Measurements from ENCODE around the gene MICAL3. TPM values are rescaled to one million over a fixed set of nuclear protein-coding genes. Genes with fewer than 3 reads are reported as not detected.

Gene MICAL3
- total and polyA plus RNA-seq, 9 of the 15 experiments (the other 6 are each of a cell fraction or from before 2014, with no cell fraction given) = 0.53 to 32.1 (median 12.3) TPM

- TF ChIP-seq C11orf30 (IDR thresholded peaks at IDR 0.05; ENCODE audit: low read depth) = no peak
- TF ChIP-seq MNT (conservative IDR thresholded peaks at IDR 0.05) = no peak
- no peak for TF ChIP-seq BMI1 (IDR thresholded peaks at IDR 0.05; ENCODE audit: low read length)
- TF ChIP-seq NRF1 (conservative IDR thresholded peaks at IDR 0.05 in 1 of 2, IDR thresholded peaks at IDR 0.05 in 1 of 2) = no peak
- TF ChIP-seq SAFB2 (IDR thresholded peaks at IDR 0.05; ENCODE audit: borderline replicate concordance, low read depth, low read length, severe bottlenecking) = no peak
- no peak for TF ChIP-seq TSC22D4 (tag; IDR thresholded peaks at IDR 0.05)
- no peak for TF ChIP-seq ZC3H11A (IDR thresholded peaks at IDR 0.05; ENCODE audit: low read depth, low read length)
Measured at GRCh38 chr22:17846326-17846992, 177.9 kb downstream of the MICAL3 start (continued).

GRCh38 chr22:17845790-17846189, 178.6 kb downstream of the MICAL3 start:
- H3K27me3 ChIP-seq (ENCODE audit: control insufficient read depth in 2 of 2, insufficient read depth in 2 of 2, low read length in 2 of 2) = no peaks in the 10 kb centered on the region
- H2AFZ ChIP-seq (ENCODE audit: low read depth, low read length) = no peak overlapping the region
- H3K9me1 ChIP-seq (ENCODE audit: control insufficient read depth, insufficient read depth, low read length) = no peaks in the 10 kb centered on the region
- H3K9ac ChIP-seq (ENCODE audit: insufficient read depth in 1 of 2, low read depth in 2 of 2, low read length in 2 of 2) = 0 out of 4 replicates have a peak overlapping the region, but pooled peaks of 1 of the 2 experiments have one; percentile 54
- H3K4me3 ChIP-seq = no peak overlapping the region
- FAIRE-seq (no peak), ATAC-seq (no peak), DNase-seq (ENCODE audit: extremely low read depth in 1 of 4, low spot score in 3 of 4) (no peak)
- in situ Hi-C loops (cut with MboI) = no loop called here
- no peak overlapping the region for H3K4me2 ChIP-seq (ENCODE audit: insufficient read depth, low read length)
- no peaks in the 10 kb centered on the region for H3K9me3 ChIP-seq (replicated peaks; ENCODE audit: control insufficient read depth, insufficient read depth, low read depth, low read length)
- ChIA-PET POLR2A (interaction anchor here (0.6 to 1.8 kb wide), 5 partner anchors 12 to 207 kb away, joined by 3 to 5 read pairs (median 4); no protein-coding TSS in a partner anchor), CTCF (ENCODE audit: low intra/inter-chr PET ratio) (no interaction called here)
- 49% methylated on average over 2 of the region's 3 CpGs for WGBS (ENCODE audit: insufficient coverage, low coverage, missing lambda C conversion rate)
- peaks cover 2% of the 10 kb centered on the region; the same call in 1 of the 3 replicates for H3K36me3 ChIP-seq (ENCODE audit: control insufficient read depth, insufficient read depth, low read length)
- no peak for TF ChIP-seq ZZZ3 (IDR thresholded peaks at IDR 0.05)
- TF ChIP-seq ZNF75A (CRISPR knock-in tag; IDR thresholded peaks at IDR 0.05) = no peak
- no peak for TF ChIP-seq ZC3H8 (IDR thresholded peaks at IDR 0.05)
- TF ChIP-seq SLC30A9 (CRISPR knock-in tag; IDR thresholded peaks at IDR 0.05) = no peak
- H3K4me1 ChIP-seq (replicated peaks in 1 of 2; ENCODE audit: control insufficient read depth in 2 of 2, insufficient read depth in 2 of 2, low read length in 2 of 2) = peaks cover 0 to 16% of the 10 kb centered on the region in 2 experiments; a peak in 2 of 5 replicates
- peaks cover 18% of the 10 kb centered on the region for H4K20me1 ChIP-seq (replicated peaks; ENCODE audit: control insufficient read depth, insufficient read depth, low read length)
- no peak overlapping the region for H3K27ac ChIP-seq (ENCODE audit: extremely low read depth, low read depth, low read length)
- no peaks in the 10 kb centered on the region for H3K79me2 ChIP-seq (ENCODE audit: control insufficient read depth, insufficient read depth, low read length)
- intact Hi-C loops (cut with micrococcal nuclease) = no loop called here
- no TSS peak for BruUV-seq (replicated peaks)

Data from K562 (cell line).